ENCODE data around the gene MCUB.
"Not testable (repeated sequence)": the region's sequence is repeated elsewhere in the genome, so short reads cannot be mapped to it uniquely, and the experiment has no call there.

MCUB gene

DNA sequence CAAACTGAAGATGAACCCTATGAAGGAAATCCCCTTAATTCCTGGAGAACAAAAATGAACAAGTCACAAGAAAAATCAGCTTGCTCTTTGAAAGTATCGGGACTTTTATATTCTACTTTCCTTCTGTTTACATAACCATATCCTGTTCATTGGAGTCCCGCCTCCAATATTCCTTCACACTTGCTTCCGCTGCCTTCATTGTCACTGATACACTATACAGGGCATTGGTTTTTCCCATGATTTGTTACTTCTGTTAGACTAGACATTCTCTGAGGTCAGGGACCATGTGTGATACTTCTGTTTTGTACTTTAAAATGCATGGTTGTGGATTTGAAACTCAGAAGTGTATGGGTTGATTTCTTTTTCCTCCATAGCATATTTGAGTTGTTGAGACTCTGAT, 18.8 kb downstream of the MCUB start:
- DNase-seq: no peak

DNA sequence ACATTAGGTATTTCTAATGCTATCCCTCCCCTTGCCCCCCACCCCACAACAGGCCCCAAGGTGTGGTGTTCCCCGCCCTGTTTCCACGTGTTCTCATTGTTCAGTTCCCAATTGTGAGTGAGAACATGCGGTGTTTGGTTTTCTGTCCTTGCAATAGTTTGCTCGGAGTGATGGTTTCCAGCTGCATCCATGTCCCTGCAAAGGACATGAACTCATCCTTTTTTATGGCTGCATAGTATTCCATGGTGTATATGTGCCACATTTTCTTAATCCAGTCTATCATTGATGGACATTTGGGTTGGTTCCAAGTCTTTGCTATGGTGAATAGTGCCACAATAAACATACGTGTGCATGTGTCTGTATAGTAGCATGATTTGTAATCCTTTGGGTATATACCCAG, 20.0 kb downstream of the MCUB start:
- DNase-seq: not testable (repeated sequence)

DNA sequence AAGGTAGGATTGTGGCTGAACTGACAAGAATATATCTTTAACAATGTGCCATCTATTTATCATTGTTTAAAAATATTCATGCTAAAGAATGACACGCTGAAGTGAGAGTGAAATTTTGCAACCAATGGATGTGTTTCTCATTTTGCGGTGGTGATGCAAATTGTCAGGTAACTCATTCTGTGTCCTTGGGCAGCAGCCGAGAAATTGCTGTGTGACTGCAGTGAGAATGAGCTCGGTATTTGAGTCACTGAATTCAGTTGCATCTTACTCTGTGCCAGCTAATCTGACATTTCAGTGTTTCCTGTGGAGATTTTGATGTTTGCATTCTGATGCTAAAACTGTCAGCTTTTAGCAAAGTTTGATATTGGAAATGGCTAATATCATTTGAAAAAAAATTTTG, 28.1 kb downstream of the MCUB start:
- DNase-seq: no peak

DNA sequence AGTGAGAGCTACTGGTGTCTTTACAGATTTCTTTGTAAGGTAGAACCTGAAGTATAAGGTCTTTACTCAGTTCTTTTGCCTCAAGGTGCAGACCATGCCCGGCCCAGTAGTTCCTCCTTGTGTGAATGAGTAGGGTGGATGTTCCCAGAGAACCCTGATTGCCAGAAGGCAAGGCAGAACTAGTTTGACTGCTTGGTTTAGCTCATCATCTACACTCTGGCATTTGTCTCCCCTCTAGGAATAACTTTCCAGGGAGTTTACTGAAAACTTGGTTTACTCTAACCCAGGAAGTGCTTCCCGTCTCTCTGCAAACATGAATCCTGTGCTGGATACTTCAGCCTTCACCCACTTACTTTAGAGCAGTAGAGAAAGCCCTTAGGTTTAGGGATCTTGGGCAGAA, 29.1 kb downstream of the MCUB start:
- DNase-seq: no peak

DNA sequence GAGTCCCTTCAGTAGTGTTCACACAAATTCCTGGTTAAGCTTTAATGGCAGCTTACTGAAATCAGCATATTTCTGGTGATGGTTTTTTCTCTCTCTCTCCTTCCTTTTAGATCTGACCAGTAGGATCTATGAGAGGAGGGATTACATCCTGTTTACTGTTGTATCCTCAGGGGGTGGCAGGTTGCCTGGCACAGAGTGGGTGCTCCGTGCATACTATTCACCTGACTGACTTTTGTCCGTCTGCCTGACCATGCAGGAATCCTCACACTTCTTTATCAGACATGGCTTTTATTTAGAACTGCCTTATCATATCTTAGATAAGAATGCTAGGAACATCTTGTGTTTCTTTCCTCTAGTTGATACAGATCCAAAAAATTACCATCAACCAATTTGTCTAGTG, 29.6 kb downstream of the MCUB start:
- no peak for DNase-seq

DNA sequence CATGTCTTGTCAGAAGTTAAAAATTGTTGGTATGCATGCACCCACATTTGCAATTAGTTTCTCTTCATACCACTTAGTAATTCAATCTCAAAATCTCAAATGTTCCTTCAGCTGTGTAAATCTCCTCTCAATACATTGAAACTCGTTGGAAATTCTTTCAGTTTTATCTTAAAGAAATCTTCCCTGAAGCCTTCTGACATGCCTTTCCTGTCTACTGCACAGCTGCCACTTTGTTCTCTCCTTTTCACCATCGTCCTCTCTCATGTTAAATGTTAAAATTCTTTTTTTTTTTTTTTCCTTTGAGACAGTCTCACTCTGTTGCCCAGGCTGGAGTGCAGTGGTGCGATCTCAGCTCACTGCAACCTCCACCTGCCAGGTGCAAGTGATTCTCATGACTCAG, 30.9 kb downstream of the MCUB start:
- no peak for DNase-seq

DNA sequence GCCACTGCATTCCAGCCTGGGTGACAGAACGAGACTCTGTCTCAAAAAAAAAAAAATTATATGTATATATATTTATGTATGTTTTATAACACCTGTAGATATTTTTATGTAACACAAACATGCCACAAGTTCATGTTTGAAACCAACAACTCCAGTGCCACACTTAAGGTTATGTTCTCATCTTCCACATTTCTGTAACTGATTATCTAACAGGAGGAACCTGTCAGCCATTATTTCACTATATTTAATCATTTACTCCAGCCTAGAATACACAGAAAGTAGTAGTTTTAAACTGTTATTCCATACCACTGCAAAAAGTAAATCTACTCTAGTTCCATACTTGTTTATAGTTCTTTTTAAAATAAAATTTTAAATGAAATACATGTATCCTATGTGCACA, 32.3 kb downstream of the MCUB start:
- no peak for DNase-seq

DNA sequence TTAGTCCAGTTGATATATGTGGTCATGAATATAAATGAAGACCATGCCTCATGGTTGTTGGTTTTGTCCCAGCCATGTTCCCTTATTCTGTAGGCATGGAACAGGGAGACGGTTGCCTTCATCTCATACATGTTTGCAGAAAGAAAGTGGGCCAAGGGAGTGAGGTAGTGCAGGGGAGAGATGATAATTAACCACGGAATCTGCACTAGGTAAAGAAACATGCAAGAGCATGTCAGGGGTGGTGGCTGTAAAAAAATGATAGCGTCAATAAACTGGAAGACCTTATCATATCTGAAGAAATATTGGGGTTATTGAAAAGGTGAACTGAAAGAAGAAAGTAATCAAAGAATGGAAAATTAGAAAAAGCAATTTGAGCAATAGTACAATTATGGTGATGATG, 35.1 kb downstream of the MCUB start:
- DNase-seq: not testable (repeated sequence)

DNA sequence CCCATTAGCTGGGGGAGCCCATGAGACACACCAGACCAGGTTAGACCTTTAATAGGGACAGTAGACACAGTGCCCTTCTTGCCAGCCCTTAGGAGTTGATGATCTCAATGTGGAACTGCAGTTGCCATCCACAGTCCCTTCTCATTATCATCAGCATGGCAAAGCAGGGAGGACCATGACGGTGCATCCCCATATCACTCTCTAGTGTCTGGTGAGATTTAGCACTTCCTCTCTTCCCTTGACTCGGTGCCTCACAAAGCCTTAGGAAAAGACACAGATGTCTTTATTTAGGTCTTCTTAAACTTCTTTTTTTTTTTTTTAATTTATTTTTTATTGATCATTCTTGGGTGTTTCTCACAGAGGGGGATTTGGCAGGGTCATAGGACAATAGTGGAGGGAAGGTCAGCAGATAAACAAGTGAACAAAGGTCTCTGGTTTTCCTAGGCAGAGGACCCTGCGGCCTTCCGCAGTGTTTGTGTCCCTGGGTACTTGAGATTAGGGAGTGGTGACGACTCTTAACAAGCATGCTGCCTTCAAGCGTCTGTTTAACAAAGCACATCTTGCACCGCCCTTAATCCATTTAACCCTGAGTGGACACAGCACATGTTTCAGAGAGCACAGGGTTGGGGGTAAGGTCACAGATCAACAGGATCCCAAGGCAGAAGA, 36.5 kb downstream of the MCUB start:
- not testable (repeated sequence) for DNase-seq

DNA sequence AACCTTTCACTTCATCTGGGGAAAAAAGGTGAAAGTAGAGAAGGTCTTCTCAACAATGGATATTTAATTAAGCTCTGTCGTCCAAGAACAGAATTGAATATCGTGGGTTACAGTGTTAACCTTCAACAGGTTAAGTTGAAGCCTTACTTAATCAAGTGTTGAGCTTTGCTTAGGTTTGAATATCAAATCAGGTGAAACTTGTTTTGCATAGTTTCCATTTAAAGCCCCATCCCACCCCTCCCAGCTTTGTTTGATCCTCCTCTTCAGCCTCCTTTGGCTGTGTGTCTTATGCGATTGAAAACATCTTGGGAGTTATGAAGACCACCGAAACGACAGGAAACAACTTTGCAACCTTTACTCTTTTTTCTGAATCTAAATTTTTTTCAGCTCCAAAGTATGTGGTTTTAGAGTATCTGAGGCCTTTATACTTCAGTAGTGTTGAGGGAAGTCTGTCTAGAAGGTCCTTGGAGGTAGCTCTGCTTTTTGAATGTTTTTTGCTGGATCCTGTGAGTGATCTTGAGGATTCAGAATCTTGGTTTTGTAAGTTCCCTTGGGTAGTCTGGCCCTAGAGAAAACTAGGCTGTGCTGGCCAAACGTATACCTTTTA, 39.1 kb downstream of the MCUB start:
- DNase-seq: no peak

DNA sequence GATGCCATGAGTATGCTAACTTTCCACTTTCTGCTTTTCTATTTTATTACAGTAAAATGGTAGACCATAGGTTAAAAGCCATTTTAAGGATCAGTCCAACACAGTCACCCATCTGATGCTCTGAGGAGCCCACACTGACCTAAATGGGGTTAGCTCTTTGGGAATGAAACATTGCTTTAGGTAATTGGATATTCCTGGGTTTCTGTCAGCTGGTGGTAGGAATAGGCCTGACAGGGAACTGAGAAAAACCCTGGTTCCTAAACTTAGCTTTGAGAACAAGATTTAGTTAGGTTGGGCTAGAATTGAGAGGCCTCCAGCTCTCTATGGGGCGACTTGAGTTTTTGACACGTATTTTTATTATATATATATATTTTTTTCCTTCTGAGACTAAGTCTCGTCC, 40.4 kb downstream of the MCUB start:
- no peak for DNase-seq

DNA sequence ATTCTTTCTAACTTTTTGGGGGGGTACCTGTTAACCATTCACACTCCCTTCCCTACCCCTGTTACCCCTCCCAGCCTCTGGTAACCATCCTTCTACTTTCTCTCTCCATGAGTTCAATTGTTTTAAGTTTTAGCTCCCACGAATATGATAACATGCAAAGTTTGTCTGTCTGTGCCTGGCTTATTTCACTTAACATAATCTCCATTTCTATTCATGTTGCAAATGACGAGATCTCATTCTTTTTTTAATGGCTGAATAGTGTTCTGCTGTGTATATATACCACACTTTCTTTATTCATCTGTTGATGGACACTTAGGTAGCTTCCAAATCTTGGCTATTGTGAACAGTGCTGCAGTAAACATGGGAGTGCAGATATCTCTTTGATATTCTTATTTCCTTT, 41.3 kb downstream of the MCUB start:
- no peak for DNase-seq

DNA sequence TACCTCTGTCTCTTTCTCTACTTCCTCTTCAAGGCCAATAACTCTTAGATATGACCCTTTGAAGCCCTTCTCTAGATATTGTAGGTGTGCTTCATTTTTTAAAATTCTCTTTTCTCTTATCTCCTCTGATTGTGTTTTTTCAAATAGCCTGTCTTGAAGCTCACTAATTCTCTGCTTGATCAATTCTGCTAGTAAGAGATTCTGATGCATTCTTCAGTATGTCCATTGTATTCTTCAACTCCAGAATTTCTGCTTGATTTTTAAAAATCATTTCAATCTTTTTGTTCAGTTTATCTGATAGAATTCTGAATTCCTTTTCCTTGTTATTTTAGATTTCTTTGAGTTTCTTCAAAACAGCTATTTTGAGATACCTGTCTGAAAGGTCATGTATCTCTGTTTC, 47.9 kb downstream of the MCUB start:
- no peak for DNase-seq

DNA sequence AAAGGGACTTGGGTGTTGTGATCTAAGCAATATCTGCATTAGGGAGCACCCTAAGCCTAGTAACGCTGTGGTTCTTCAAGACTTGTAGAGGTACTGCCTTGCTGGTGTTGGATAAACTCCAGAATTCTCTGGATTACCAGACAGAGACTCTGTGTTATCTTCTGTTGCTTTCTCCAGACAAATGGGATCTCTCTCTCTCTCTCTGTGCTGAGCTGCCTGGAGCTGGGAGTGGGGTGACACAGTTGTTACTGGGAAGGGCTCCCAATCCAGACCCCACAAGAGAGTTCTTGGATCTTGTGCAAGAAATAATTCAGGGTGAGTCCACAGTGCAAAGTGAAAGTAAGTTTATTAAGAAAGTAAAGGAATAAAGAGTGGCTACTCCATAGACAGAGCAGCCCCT, 48.8 kb downstream of the MCUB start:
- no peak for DNase-seq

DNA sequence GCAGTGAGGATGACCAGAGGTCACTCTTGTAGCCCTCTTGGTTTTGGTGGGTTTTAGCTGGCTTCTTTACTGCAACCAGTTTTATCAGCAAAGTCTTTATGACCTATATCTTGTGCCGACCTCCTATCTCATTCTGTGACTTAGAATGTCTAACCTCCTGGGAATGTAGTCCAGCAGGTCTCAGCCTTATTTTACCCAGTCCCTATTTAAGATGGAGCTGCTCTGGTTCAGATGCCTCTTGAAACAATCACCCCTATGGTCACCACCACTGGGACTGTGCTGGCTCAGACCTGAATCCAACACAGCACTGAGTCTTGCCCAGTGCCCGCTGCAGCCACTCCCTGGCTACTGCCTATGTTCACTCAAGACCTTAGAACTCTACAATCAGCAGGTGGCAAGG, 49.4 kb downstream of the MCUB start:
- no peak for DNase-seq

DNA sequence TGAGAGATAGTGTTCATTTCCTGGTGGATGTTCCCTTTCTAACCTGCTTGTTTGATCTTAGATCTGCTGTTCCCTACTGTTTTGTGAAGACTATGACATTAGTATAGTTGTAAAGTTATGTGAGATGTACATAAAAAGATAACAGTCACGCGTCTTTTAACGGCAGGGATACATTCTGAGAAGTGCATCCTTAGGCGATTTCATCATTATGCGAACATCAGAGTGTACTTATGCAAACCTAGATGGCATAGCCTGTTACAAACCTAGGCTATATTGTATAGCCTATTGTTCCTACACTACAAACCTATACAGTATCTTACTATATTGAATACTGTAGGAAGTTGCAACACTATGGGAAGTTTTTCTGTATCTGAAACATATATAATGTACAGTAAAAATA, 50.4 kb downstream of the MCUB start:
- no peak for DNase-seq

DNA sequence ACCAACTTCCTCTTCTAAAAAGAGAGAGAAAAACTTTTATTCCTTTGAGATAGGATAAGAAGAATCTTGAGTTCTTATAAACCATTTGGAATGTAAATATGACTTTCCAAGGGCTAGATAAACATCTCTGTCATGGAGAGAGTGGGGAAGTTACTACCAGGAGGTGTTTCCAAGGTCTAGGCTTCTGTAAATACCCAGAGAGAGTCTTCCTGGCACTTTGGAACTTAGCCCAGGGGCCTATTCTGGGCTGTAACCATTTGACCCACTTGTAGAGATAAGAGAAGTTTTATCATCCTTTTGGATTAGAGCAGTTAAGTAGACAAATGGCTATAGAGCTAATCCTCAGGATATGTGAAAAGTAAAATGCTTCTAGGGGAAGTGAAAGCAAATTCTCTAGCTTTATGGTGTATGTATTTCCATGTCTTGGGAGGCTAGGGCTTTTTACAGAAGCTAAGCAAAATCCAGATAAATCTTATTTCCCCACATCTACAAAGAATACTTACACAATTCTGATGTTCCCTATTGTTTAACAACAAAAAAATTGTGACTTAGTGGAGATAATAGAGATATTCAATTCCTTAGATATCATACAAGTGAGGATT, 51.1 kb downstream of the MCUB start:
- DNase-seq: no peak

DNA sequence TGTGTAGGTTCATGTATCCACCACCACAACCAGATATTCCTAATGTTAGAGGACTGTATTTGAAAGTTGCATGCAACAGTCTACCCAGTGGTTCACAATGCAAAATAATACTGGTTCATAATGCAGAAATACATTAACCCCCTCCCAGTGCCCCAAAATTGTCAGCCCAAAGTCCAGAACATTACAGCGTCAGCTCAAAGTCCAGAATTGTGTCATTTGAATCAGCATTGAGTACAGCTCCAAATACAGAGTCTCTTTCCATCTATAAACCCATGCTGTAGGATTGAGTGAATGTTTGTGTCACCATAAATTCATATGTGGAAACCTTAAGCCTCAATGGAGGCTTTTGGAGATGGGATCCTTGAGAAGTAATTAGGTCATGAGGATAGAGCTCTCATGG, 54.0 kb downstream of the MCUB start:
- no peak for DNase-seq

DNA sequence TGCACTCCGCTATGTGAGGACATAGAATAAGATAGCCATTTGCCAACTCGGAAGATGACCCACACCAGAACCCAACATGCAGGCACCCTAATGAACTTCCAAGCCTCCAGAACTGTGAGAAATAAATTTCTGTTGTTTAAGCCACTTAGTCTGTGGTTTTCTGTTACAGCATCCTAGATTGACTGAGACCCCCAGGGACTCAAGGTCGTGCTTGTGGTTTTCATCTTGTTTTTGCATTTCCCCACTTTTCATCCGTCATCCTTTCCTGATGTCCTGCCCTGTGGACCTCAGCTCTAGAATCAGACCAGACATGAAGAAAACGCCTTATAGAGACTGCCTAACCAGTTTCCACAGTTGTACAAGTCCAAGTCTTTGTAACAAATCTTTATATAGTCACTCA, 54.4 kb downstream of the MCUB start:
- no peak for DNase-seq

DNA sequence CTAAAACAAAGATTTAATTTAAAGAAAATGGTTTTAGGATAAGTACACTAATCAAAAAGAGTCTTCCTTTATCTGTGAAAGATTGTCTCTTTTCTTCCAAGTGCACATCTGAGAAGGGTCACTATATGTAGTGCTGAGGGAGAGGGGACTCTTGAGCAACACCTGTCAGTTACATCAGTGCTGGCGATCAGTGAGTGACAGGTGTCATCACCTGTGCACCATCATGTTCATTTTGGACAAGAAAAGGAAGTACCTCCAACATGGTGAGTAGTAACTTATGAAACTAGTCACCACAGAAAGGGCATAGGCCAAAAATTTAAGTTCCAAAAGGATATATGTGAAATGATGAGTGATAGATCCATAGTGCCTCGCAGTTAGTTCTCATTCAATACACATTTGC, 55.7 kb downstream of the MCUB start:
- no peak for DNase-seq

DNA sequence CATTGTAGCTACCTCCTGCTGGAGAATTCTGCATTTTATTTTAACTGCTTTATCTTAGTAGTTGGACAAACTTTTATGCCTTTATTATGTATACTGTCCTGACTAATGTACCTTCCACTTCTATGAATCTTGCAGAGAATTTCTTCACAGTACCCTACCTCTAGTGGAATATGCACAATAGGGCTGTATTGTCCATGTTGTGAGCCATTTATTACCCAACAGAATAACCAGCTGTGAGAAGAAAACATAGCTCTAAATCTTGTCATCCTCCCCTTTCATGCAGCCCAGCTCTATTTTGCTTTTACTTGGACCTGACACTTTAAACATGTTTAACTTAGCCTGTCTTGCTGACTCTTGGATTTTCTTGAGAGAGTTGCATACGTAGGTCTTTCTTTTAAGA, 56.2 kb downstream of the MCUB start:
- DNase-seq: no peak

DNA sequence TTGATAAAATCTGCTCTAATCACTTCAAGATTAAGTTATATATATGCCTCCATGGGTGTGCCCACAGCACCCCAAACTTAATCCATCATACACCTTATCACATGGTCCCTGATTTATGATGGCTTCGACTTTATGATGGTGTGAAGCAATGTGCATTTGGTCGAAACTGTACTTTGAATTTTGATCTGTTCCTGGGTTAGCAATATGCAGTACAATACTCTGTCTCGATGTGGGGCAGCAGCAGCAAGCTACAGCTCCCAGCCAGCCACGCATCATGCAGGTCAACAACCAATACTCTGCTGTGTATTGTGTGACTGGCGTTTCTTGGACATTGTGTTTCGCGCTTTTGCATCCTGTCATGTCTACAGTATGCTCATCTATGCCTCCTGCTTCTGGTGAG, 62.6 kb downstream of the MCUB start:
- no peak for DNase-seq

DNA sequence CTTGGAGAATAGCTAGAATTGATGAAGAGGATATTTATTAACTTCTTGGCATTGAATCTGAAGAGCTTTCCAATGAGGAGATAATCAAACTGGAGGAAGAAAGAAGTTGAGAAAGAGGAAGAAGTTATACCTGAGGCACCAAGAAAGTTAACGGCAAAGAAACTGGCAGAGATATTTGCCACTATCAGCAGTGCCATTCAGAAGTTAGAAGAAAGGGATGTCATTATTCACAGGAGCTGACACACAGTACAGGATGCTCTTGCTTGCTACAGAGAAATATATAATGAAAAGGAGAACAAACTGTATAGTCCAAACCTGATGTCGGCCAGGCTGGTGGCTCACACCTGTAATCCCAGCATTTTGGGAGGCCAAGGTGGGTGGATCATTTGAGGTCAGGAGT, 64.5 kb downstream of the MCUB start:
- no peak for DNase-seq

Data from nucleus accumbens (tissue), 56 donors.